GM20431 (cell line): ENCODE measurements around the gene ZDHHC9.

Experiments used
- in situ Hi-C: fragments of 300-500 bp; cut with MseI, MboI; formaldehyde crosslinking; loops from one replicate; pipeline ENCODE4 v1.15.0; 2020; ENCODE audit warnings: low sequenced_read_pairs; ENCODE audit not compliant: unreplicated experiment

The ZDHHC9 gene

DNA sequence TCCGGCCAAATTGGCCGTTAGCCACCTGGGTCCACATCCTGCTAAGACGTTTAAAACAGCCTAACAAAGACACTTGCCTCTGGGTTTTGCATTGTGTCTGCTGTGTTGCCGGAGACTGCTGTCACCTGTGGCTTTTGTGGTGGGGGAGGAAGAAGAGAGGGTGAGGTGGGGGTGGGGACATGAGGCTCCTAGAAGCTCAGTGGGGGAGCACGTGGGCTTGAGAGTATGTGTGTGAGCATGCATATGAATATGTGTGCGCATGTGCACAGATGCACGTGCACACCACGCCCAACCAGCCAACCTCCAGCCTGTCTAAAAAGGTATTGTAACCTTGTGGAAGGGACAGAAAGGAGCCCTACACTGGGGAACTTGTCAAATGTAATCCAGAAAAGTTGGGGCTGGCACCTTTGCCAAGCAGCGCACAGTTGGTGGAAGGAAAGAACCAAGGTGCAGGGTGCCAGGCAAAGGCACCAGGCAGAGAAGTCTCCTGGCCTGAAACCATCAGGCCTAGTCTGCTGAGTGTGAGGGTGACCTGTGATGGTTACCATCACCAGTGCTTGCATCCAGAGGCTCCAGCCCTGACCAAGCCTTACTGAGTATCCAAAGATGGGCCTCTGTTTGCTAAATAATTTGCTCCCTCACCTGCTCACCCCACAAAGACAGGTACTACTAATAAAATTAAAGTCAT, 74.1 kb downstream of the ZDHHC9 start:
- in situ Hi-C loops = no loop called here

DNA sequence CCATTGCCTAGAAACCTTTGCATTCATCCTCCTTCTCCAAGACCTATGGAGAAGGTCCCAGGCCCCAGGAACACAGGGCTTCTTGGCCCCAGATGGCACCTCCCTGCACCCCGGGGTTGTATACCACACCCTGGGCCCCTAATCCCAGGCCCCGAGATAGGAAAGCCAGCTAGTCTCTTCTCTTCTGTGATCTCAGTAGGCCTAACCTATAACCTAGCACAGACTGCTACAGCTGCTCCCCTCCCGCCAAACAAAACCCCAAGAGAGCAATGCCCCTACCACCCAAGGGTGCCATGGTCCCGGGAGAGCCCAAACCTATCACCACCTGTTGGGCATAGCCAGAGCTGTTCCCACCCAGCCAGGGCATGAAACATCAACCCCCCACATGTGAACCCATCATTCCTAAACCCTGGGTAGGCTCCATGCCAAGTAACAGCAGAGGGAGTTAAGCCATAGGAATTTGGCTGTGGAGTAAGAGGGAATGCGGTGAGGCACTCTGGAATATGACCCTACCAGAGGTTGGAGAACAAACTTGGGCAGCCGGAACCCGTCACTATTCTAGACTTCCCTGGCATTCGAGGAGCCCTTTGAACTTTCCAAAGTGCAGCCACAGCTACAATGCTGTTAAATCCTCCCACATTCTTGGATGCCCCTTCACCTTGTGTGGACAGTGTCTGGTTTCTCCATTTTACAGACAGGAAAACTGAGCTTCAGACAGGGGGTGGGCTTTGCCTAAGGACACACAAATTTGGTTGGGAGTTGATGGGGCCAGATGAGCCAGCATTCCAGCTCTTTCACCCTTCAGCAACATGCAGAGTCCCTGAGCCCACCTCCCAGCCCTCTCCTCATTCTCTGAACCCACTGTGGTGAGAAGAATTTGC, 74.9 kb downstream of the ZDHHC9 start:
- in situ Hi-C loops = no loop called here

DNA sequence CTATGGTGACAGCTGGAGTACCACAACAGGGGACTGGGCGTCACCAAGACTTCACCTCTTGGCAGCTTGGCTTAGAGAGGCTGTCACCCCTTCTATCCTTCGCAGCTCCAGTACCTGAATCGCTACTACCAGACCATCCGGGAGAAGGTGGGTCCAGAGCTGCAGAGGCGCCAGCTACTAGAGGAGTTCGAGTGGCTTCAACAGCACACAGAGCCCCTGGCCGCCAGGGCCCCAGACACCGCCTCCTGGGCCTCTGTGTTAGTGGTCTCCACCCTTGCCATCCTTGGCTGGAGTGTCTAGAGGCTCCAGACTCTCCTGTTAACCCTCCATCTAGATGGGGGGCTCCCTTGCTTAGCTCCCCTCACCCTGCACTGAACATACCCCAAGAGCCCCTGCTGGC, 75.5 kb downstream of the ZDHHC9 start:
- in situ Hi-C loops = no loop called here

DNA sequence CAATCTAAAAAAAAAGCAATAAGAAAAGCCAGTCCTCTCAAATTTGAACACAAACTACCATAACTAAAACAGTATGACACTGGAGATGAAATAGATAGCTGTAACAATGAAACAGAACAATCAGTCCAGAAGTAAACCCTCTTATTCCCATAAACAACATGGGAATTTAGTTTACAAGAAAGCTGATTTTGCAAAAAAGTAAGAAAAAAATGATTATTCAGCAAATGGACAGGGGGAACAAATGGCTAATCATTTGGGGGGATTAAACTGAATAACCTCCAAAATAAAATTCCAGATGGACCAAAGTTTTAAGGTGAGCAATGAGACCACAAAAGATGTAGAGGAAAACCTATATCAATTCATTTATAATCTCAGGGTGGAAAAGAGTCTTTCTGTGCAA, 80.0 kb downstream of the ZDHHC9 start:
- in situ Hi-C loops = no loop called here

DNA sequence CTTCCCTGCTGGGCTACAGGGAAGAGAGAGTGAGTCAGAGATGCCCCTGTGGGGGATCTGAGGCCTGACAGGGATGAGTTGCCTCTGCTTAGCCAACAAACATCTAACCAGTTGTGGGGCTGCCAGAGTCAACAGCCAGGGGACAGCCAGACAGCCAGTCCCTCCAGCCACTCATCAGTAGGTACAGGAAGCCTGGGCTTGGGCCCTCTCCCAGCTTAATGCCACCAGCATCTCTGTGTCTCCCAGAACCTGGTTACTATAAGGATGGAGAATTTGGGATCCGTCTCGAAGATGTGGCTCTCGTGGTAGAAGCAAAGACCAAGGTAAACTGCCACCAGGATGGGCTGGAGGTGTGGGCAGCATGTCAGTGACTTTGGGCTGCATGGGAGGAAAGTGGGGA, 81.2 kb downstream of the ZDHHC9 start:
- in situ Hi-C loops = no loop called here

DNA sequence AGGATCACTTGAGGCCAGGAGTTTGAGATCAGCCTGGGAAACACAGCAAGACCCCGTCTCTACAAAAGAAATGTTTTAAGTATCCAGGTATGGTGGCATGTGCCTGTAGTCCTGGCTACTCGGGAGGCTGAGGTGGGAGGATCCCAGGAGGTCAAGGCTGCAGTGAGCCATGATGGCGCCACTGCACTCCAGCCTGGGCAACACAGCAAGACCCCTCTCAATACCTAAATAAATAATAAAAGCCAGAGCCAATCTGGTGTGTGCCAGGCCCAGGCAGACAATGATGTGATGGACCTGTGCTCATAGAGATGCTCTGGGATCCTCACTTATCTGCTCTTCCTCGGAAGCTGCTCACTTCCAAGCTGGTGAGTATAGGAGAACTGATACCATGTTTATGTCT, 82.1 kb downstream of the ZDHHC9 start:
- in situ Hi-C loops = no loop called here

DNA sequence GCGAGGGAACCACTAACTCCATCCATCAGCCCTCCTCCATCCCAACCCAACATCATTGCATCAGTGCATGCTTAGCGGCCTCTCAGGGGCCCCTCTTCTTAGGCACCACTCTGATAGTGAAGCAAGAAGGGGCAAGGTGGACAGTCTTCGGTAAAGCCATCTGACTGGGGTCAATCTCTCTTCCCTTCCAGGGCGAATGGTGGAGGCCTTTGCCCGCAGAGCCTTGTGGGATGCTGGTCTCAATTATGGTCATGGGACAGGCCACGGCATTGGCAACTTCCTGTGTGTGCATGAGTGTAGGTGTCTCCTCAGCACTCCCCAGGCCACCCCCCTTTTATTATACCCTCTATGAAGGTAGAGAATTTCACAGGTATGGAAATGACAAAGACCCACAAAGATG, 82.7 kb downstream of the ZDHHC9 start:
- in situ Hi-C loops = no loop called here

DNA sequence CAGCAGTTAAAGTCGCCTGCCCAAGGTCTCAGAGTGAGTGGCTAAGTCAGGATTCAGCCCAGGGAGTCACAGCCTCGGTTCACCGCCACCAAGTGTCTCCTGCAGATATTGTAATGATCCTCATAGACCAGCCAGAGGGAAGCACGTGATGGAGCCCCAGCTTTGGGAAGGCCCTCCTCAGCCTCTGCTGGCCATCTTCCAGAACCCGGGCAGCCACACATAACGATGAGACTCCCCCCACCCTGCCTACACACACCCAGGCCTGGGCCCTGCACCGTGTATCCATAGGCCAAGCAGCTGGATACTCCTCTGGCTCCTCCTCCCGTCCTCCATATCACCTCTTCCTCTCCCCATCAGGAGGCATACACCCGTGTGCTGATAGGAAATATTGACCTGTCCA, 83.5 kb downstream of the ZDHHC9 start:
- in situ Hi-C loops = no loop called here

DNA sequence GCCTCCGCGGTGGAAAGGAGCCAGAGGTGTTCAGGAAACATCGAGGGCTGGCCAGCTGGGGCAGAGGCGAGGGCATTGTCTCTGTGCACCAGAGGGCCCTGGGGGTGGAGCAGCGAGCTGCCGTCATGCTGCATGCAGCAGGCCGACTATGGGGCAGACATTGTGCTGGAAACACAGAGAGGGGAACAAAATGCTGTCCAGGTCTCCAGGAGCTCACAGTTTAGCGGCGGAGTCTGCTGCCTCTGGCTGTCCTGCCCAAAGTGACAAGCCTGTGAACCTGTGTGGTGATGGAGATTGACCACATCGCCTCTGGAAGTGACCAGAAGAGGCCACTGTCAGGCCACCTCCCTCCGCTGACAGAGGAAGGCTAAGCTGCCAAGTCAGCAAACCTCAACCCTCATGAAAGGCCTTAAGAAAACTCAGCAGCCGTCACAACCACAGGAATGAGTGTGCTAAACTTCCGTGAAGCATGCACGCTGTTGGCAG, 84.1 kb downstream of the ZDHHC9 start:
- in situ Hi-C loops = no loop called here

DNA sequence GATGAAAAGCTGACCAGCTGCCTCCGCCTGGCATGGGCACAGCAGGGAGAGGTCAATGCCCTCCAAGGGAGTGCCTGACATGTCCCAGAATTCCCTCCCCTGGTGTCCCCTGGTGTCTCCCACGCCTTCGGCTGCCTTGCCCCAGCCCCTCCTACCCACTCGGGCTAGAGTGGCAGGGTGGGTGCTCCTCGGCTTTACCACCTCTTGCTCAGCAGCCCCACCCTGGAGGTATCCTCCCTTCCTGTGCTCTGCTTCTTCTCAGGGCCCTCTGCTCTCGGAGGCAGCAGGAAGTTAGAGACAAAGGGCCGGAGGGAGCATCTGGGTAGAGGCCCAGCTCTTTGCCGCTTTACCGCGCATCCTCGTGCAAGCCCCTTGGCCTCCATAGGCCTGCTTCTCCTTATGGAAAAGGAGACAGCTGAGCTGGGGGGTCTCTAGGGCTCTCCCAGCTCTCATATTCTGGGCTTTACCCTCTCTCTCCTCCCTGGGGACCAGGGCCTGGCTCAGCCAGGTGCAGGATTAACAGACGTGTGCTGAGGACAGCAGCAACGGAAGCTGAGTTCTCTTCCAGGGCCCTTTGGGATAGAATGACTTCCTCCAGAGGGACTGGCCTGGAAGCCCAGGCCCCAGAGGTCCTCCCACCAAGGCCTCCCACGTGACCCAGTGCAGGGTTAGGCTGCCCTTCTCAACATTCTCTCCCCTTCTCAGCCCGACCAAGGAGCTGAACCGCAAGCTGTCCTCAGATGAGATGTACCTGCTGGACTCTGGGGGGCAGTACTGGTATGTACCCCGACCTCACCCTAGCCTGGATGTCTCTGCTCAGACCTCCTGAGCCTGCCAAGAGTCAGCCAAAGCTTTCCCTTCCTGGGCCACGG, 87.7 kb downstream of the ZDHHC9 start:
- in situ Hi-C loops = no loop called here

DNA sequence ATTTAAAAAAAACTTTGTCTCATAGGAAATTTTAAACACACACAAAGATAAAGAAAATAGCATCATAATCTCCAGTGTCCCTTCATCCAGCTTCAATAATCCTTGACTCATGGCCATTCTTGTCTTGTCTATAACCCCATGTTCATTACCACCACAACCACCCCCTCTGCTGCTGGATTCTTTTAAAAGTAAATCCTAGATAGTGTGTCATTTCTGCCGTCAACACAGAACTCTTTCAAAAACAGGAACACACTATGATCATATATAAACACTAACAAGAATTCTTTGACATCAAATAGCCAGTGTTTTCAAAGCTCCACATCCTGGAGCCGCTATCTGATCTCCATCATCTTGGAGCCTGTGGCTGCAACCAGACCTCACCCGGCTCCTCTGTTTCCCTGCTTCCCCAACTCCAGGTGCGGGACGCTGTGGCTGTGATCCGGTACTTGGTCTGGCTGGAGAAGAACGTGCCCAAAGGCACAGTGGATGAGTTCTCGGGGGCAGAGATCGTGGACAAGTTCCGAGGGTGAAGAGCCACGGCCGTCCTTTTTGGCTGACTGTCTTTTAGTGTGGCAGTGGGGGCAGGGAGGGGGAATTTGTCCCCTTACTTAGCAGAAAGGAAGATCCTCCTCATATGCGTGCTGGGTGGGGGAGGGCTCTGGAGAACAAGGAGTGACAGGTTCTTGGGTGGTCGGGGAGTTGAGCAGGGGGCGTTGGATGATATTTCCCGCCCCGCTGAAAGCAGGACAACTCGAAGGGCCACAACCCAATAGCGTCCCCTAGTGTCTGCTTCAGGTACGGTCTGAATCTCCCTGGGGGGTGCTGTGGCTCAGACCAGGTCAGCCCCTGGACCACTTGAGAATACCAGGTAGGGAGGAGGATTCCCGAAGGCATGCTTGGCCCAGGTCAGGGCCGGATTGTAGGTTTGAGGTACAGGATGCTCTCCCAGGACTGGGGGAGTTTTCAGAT, 89.3 kb downstream of the ZDHHC9 start:
- in situ Hi-C loops = no loop called here
